ENCODE data around the gene ESAM.

DNA sequence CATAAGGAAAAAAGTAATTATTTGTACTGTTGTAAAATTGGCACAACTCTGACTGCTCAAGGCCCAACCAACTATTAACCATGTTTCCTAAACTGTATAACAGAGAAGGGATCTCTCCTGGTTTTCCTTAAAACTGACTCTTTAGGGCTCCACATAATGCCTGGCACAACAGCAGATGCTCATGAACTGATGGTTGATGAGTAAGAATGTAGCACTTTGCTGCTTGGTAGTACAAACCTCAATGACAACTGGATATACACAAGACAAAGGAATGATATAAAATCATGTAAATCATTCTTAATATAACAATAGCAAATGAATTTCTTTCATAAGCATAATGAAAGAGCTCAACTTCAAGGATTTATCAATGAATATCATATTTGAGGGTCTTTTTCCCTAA is 26.4 kb upstream of the ESAM start:
- TF ChIP-seq, protein P1, sequence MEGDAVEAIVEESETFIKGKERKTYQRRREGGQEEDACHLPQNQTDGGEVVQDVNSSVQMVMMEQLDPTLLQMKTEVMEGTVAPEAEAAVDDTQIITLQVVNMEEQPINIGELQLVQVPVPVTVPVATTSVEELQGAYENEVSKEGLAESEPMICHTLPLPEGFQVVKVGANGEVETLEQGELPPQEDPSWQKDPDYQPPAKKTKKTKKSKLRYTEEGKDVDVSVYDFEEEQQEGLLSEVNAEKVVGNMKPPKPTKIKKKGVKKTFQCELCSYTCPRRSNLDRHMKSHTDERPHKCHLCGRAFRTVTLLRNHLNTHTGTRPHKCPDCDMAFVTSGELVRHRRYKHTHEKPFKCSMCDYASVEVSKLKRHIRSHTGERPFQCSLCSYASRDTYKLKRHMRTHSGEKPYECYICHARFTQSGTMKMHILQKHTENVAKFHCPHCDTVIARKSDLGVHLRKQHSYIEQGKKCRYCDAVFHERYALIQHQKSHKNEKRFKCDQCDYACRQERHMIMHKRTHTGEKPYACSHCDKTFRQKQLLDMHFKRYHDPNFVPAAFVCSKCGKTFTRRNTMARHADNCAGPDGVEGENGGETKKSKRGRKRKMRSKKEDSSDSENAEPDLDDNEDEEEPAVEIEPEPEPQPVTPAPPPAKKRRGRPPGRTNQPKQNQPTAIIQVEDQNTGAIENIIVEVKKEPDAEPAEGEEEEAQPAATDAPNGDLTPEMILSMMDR (IDR thresholded peaks at IDR 0.05): no peak
- TF ChIP-seq POLR2A (IDR thresholded peaks at IDR 0.05): no peak

Data from esophagus squamous epithelium (tissue), 4 donors.